ENCODE data around the gene TMEM30A.

TMEM30A gene

GRCh38 chr6:75283907-75284631 lies 523 bp downstream of the TMEM30A start:
- Histone ChIP-seq H3K9ac (ENCODE audit: low read depth in 1 of 2, low read length in 2 of 2) (peak overlapping the region; percentile 95), H3K36me3 (ENCODE audit: control insufficient read depth in 2 of 2, insufficient read depth in 2 of 2, low read length in 2 of 2) (no peaks in the 10 kb centered on the region), H3K4me3 (ENCODE audit: low read length in 2 of 2) (peak overlapping the region; percentile 88 to 99), H3K27ac (ENCODE audit: low read depth in 2 of 2, low read length in 2 of 2) (peak overlapping the region; percentile 83 to 87), H3K4me1 (ENCODE audit: control insufficient read depth in 2 of 2, insufficient read depth in 2 of 2, low read length in 2 of 2) (peaks cover 3 to 6% of the 10 kb centered on the region in 2 donors), H3K27me3 (ENCODE audit: control insufficient read depth in 2 of 2, insufficient read depth in 2 of 2, low read length in 2 of 2) (no peaks in the 10 kb centered on the region), H3K9me3 (ENCODE audit: control insufficient read depth in 2 of 2, low read length in 2 of 2) (no peaks in the 10 kb centered on the region)

GRCh38 chr6:75282706-75283105 lies 1.9 kb downstream of the TMEM30A start:
- peaks cover 3 to 6% of the 10 kb centered on the region in 2 donors for H3K4me1 ChIP-seq (ENCODE audit: control insufficient read depth in 2 of 2, insufficient read depth in 2 of 2, low read length in 2 of 2)
- H3K9me3 ChIP-seq (ENCODE audit: control insufficient read depth in 2 of 2, low read length in 2 of 2): no peaks in the 10 kb centered on the region
- H3K27me3 ChIP-seq (ENCODE audit: control insufficient read depth in 2 of 2, insufficient read depth in 2 of 2, low read length in 2 of 2): no peaks in the 10 kb centered on the region
- no peak overlapping the region for H3K27ac ChIP-seq (ENCODE audit: low read depth in 2 of 2, low read length in 2 of 2)
- H3K36me3 ChIP-seq (ENCODE audit: control insufficient read depth in 2 of 2, insufficient read depth in 2 of 2, low read length in 2 of 2): no peaks in the 10 kb centered on the region
- no peak overlapping the region for H3K9ac ChIP-seq (ENCODE audit: low read depth in 1 of 2, low read length in 2 of 2)
- H3K4me3 ChIP-seq (ENCODE audit: low read length in 2 of 2): peak overlapping the region in 1 of 2 donors; percentile 88

GRCh38 chr6:75281653-75282052 lies 2.9 kb downstream of the TMEM30A start:
- Histone ChIP-seq H3K9me3 (ENCODE audit: control insufficient read depth in 2 of 2, low read length in 2 of 2) (no peaks in the 10 kb centered on the region), H3K9ac (ENCODE audit: low read depth in 1 of 2, low read length in 2 of 2) (no peak overlapping the region), H3K4me3 (ENCODE audit: low read length in 2 of 2) (no peak overlapping the region), H3K36me3 (ENCODE audit: control insufficient read depth in 2 of 2, insufficient read depth in 2 of 2, low read length in 2 of 2) (no peaks in the 10 kb centered on the region), H3K4me1 (ENCODE audit: control insufficient read depth in 2 of 2, insufficient read depth in 2 of 2, low read length in 2 of 2) (peaks cover 3 to 6% of the 10 kb centered on the region in 2 donors), H3K27ac (ENCODE audit: low read depth in 2 of 2, low read length in 2 of 2) (no peak overlapping the region), H3K27me3 (ENCODE audit: control insufficient read depth in 2 of 2, insufficient read depth in 2 of 2, low read length in 2 of 2) (no peaks in the 10 kb centered on the region)

GRCh38 chr6:75280131-75280855 lies 4.3 kb downstream of the TMEM30A start:
- Histone ChIP-seq H3K9ac (ENCODE audit: low read depth in 1 of 2, low read length in 2 of 2) (no peak overlapping the region), H3K4me3 (ENCODE audit: low read length in 2 of 2) (no peak overlapping the region), H3K4me1 (ENCODE audit: control insufficient read depth in 2 of 2, insufficient read depth in 2 of 2, low read length in 2 of 2) (peaks cover 2 to 3% of the 10 kb centered on the region in 2 donors)

GRCh38 chr6:75279418-75279817 lies 5.2 kb downstream of the TMEM30A start:
- Histone ChIP-seq H3K4me1 (ENCODE audit: control insufficient read depth in 2 of 2, insufficient read depth in 2 of 2, low read length in 2 of 2) (peaks cover 0 to 3% of the 10 kb centered on the region in 2 donors), H3K27me3 (ENCODE audit: control insufficient read depth in 2 of 2, insufficient read depth in 2 of 2, low read length in 2 of 2) (no peaks in the 10 kb centered on the region), H3K36me3 (ENCODE audit: control insufficient read depth in 2 of 2, insufficient read depth in 2 of 2, low read length in 2 of 2) (no peaks in the 10 kb centered on the region), H3K4me3 (ENCODE audit: low read length in 2 of 2) (no peak overlapping the region), H3K27ac (ENCODE audit: low read depth in 2 of 2, low read length in 2 of 2) (no peak overlapping the region), H3K9me3 (ENCODE audit: control insufficient read depth in 2 of 2, low read length in 2 of 2) (no peaks in the 10 kb centered on the region), H3K9ac (ENCODE audit: low read depth in 1 of 2, low read length in 2 of 2) (no peak overlapping the region)

More at GRCh38 chr6:75280131-75280855, 4.3 kb downstream of the TMEM30A start:
- H3K36me3 ChIP-seq (ENCODE audit: control insufficient read depth in 2 of 2, insufficient read depth in 2 of 2, low read length in 2 of 2): no peaks in the 10 kb centered on the region
- H3K27me3 ChIP-seq (ENCODE audit: control insufficient read depth in 2 of 2, insufficient read depth in 2 of 2, low read length in 2 of 2): no peaks in the 10 kb centered on the region
- no peak overlapping the region for H3K27ac ChIP-seq (ENCODE audit: low read depth in 2 of 2, low read length in 2 of 2)
- H3K9me3 ChIP-seq (ENCODE audit: control insufficient read depth in 2 of 2, low read length in 2 of 2): no peaks in the 10 kb centered on the region

- no peaks in the 10 kb centered on the region for H3K9me3 ChIP-seq (ENCODE audit: control insufficient read depth in 2 of 2, low read length in 2 of 2)
- no peaks in the 10 kb centered on the region for H3K36me3 ChIP-seq (ENCODE audit: control insufficient read depth in 2 of 2, insufficient read depth in 2 of 2, low read length in 2 of 2)
- no peaks in the 10 kb centered on the region for H3K27me3 ChIP-seq (ENCODE audit: control insufficient read depth in 2 of 2, insufficient read depth in 2 of 2, low read length in 2 of 2)
- H3K27ac ChIP-seq (ENCODE audit: low read depth in 2 of 2, low read length in 2 of 2): no peak overlapping the region
- H3K4me3 ChIP-seq (ENCODE audit: low read length in 2 of 2): no peak overlapping the region
- no peak overlapping the region for H3K9ac ChIP-seq (ENCODE audit: low read depth in 1 of 2, low read length in 2 of 2)
- H3K4me1 ChIP-seq (ENCODE audit: control insufficient read depth in 2 of 2, insufficient read depth in 2 of 2, low read length in 2 of 2): peaks cover 0 to 3% of the 10 kb centered on the region in 2 donors
These were observed 6.0 kb downstream of the TMEM30A start for GRCh38 chr6:75278474-75279077.

GRCh38 chr6:75275067-75275466 lies 9.5 kb downstream of the TMEM30A start:
- H3K27me3 ChIP-seq (ENCODE audit: control insufficient read depth in 2 of 2, insufficient read depth in 2 of 2, low read length in 2 of 2): no peaks in the 10 kb centered on the region
- peaks cover 0 to 3% of the 10 kb centered on the region in 2 donors for H3K9me3 ChIP-seq (ENCODE audit: control insufficient read depth in 2 of 2, low read length in 2 of 2)
- H3K9ac ChIP-seq (ENCODE audit: low read depth in 1 of 2, low read length in 2 of 2): no peak overlapping the region
- no peaks in the 10 kb centered on the region for H3K4me1 ChIP-seq (ENCODE audit: control insufficient read depth in 2 of 2, insufficient read depth in 2 of 2, low read length in 2 of 2)
- H3K4me3 ChIP-seq (ENCODE audit: low read length in 2 of 2): no peak overlapping the region
- peaks cover 6 to 10% of the 10 kb centered on the region in 2 donors for H3K36me3 ChIP-seq (ENCODE audit: control insufficient read depth in 2 of 2, insufficient read depth in 2 of 2, low read length in 2 of 2)
- no peak overlapping the region for H3K27ac ChIP-seq (ENCODE audit: low read depth in 2 of 2, low read length in 2 of 2)

- Histone ChIP-seq H3K4me1 (ENCODE audit: control insufficient read depth in 2 of 2, insufficient read depth in 2 of 2, low read length in 2 of 2) (no peaks in the 10 kb centered on the region), H3K27me3 (ENCODE audit: control insufficient read depth in 2 of 2, insufficient read depth in 2 of 2, low read length in 2 of 2) (no peaks in the 10 kb centered on the region)
These were observed 11.6 kb downstream of the TMEM30A start for GRCh38 chr6:75273009-75273408.

GRCh38 chr6:75272145-75272840 lies 12.3 kb downstream of the TMEM30A start:
- Histone ChIP-seq H3K9ac (ENCODE audit: low read depth in 1 of 2, low read length in 2 of 2) (no peak overlapping the region), H3K4me3 (ENCODE audit: low read length in 2 of 2) (no peak overlapping the region), H3K9me3 (ENCODE audit: control insufficient read depth in 2 of 2, low read length in 2 of 2) (peaks cover 0 to 3% of the 10 kb centered on the region in 2 donors), H3K4me1 (ENCODE audit: control insufficient read depth in 2 of 2, insufficient read depth in 2 of 2, low read length in 2 of 2) (peaks cover 0 to 4% of the 10 kb centered on the region in 2 donors), H3K27me3 (ENCODE audit: control insufficient read depth in 2 of 2, insufficient read depth in 2 of 2, low read length in 2 of 2) (no peaks in the 10 kb centered on the region), H3K36me3 (ENCODE audit: control insufficient read depth in 2 of 2, insufficient read depth in 2 of 2, low read length in 2 of 2) (peaks cover 6 to 10% of the 10 kb centered on the region in 2 donors), H3K27ac (ENCODE audit: low read depth in 2 of 2, low read length in 2 of 2) (peak overlapping the region in 1 of 2 donors; percentile 35)

More at GRCh38 chr6:75273009-75273408, 11.6 kb downstream of the TMEM30A start:
- peak overlapping the region in 1 of 2 donors; percentile 35 for H3K27ac ChIP-seq (ENCODE audit: low read depth in 2 of 2, low read length in 2 of 2)
- H3K4me3 ChIP-seq (ENCODE audit: low read length in 2 of 2): no peak overlapping the region
- peaks cover 0 to 3% of the 10 kb centered on the region in 2 donors for H3K9me3 ChIP-seq (ENCODE audit: control insufficient read depth in 2 of 2, low read length in 2 of 2)
- H3K36me3 ChIP-seq (ENCODE audit: control insufficient read depth in 2 of 2, insufficient read depth in 2 of 2, low read length in 2 of 2): peaks cover 6 to 10% of the 10 kb centered on the region in 2 donors
- H3K9ac ChIP-seq (ENCODE audit: low read depth in 1 of 2, low read length in 2 of 2): no peak overlapping the region
